ENCODE measurements around the gene C1QB.

The C1QB gene

DNA sequence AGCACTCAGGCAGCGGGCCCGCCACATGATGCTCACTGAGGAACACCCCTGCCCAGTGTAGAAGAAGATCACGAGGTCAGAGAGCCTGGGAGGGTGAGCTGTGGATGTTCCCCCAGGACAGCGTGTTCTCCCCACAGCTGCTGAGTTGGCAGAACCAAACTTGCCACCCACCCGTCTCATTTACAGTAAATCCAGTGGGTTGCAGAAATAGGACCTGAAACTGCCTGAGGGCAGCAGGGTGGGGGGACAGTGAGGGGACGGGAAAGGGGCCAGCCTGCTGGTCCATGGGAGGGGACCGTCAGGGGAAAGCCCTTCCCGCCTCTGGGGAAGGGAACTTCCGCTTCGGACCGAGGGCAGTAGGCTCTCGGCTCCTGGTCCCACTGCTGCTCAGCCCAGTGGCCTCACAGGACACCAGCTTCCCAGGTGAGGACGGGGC is at the start of gene C1QB:
C1QB (plus strand) TSS at position 356 of the 436 bp plus-strand sequence. CDS start 6,227 bp downstream, outside the sequence.
- Histone ChIP-seq H3K27me3 (ENCODE audit: control insufficient read depth, insufficient read depth, low read length) (no peaks in the 10 kb centered on the region), H3K9ac (ENCODE audit: low read depth, low read length) (no peak within 1 kb of the TSS), H3K36me3 (ENCODE audit: control insufficient read depth, insufficient read depth, low read length) (no peaks in the 10 kb centered on the region), H3K9me3 (ENCODE audit: control insufficient read depth, insufficient read depth, low read length) (no peaks in the 10 kb centered on the region), H3K4me1 (ENCODE audit: control insufficient read depth, insufficient read depth, low read length) (no peaks in the 10 kb centered on the region), H3K4me3 (ENCODE audit: low read depth, low read length) (no peak within 1 kb of the TSS)

DNA sequence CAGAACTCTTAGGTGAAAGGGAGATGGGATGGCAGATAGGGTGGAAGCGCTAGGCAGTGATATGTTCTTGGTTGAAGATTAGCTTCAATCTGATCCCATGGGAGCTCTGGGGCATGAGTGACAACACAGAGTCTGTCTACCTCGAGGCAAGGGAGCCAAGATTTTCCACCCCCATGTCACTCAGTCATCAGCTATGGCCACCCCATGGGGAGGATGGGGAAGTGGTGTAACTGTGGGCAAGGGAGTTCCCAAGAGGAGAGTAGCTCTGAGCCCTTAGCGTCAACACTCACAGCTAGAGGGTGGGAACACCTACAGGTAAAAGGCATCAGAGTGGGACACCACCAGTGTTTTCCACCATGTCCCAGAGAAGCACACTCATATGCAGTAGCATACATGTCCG is 46.9 kb upstream of the C1QB start:
- no peaks in the 10 kb centered on the region for H3K9me3 ChIP-seq (ENCODE audit: control insufficient read depth, insufficient read depth, low read length)

GRCh38 chr1:22607154-22607553 is 45.9 kb upstream of the C1QB start:
- no peaks in the 10 kb centered on the region for H3K27me3 ChIP-seq (ENCODE audit: control insufficient read depth, insufficient read depth, low read length)
- H3K4me1 ChIP-seq (ENCODE audit: control insufficient read depth, insufficient read depth, low read length), result peaks cover 2% of the 10 kb centered on the region
- H3K4me3 ChIP-seq (ENCODE audit: low read depth, low read length), result no peak overlapping the region
- no peaks in the 10 kb centered on the region for H3K9me3 ChIP-seq (ENCODE audit: control insufficient read depth, insufficient read depth, low read length)
- H3K36me3 ChIP-seq (ENCODE audit: control insufficient read depth, insufficient read depth, low read length), result no peaks in the 10 kb centered on the region
- no peak overlapping the region for H3K9ac ChIP-seq (ENCODE audit: low read depth, low read length)

More for the DNA sequence above, 46.9 kb upstream of the C1QB start:
- H3K9ac ChIP-seq (ENCODE audit: low read depth, low read length), result no peak overlapping the region
- H3K4me1 ChIP-seq (ENCODE audit: control insufficient read depth, insufficient read depth, low read length), result no peaks in the 10 kb centered on the region
- H3K4me3 ChIP-seq (ENCODE audit: low read depth, low read length), result no peak overlapping the region
- no peaks in the 10 kb centered on the region for H3K27me3 ChIP-seq (ENCODE audit: control insufficient read depth, insufficient read depth, low read length)
- H3K36me3 ChIP-seq (ENCODE audit: control insufficient read depth, insufficient read depth, low read length), result no peaks in the 10 kb centered on the region

- Histone ChIP-seq H3K27me3 (ENCODE audit: control insufficient read depth, insufficient read depth, low read length) (no peaks in the 10 kb centered on the region), H3K9ac (ENCODE audit: low read depth, low read length) (no peak overlapping the region), H3K4me1 (ENCODE audit: control insufficient read depth, insufficient read depth, low read length) (peaks cover 2% of the 10 kb centered on the region), H3K4me3 (ENCODE audit: low read depth, low read length) (no peak overlapping the region), H3K9me3 (ENCODE audit: control insufficient read depth, insufficient read depth, low read length) (no peaks in the 10 kb centered on the region), H3K36me3 (ENCODE audit: control insufficient read depth, insufficient read depth, low read length) (no peaks in the 10 kb centered on the region)
These were observed 44.7 kb upstream of the C1QB start for GRCh38 chr1:22608361-22608760.

GRCh38 chr1:22609291-22609690 is 43.7 kb upstream of the C1QB start:
- H3K9me3 ChIP-seq (ENCODE audit: control insufficient read depth, insufficient read depth, low read length), result no peaks in the 10 kb centered on the region
- H3K27me3 ChIP-seq (ENCODE audit: control insufficient read depth, insufficient read depth, low read length), result no peaks in the 10 kb centered on the region

GRCh38 chr1:22611530-22611947 is 41.5 kb upstream of the C1QB start:
- Histone ChIP-seq H3K4me1 (ENCODE audit: control insufficient read depth, insufficient read depth, low read length) (peaks cover 2% of the 10 kb centered on the region), H3K36me3 (ENCODE audit: control insufficient read depth, insufficient read depth, low read length) (no peaks in the 10 kb centered on the region), H3K9me3 (ENCODE audit: control insufficient read depth, insufficient read depth, low read length) (no peaks in the 10 kb centered on the region), H3K4me3 (ENCODE audit: low read depth, low read length) (no peak overlapping the region), H3K27me3 (ENCODE audit: control insufficient read depth, insufficient read depth, low read length) (no peaks in the 10 kb centered on the region), H3K9ac (ENCODE audit: low read depth, low read length) (no peak overlapping the region)

More at GRCh38 chr1:22609291-22609690, 43.7 kb upstream of the C1QB start:
- H3K9ac ChIP-seq (ENCODE audit: low read depth, low read length), result no peak overlapping the region
- H3K4me3 ChIP-seq (ENCODE audit: low read depth, low read length), result no peak overlapping the region
- H3K36me3 ChIP-seq (ENCODE audit: control insufficient read depth, insufficient read depth, low read length), result no peaks in the 10 kb centered on the region
- H3K4me1 ChIP-seq (ENCODE audit: control insufficient read depth, insufficient read depth, low read length), result peaks cover 2% of the 10 kb centered on the region

DNA sequence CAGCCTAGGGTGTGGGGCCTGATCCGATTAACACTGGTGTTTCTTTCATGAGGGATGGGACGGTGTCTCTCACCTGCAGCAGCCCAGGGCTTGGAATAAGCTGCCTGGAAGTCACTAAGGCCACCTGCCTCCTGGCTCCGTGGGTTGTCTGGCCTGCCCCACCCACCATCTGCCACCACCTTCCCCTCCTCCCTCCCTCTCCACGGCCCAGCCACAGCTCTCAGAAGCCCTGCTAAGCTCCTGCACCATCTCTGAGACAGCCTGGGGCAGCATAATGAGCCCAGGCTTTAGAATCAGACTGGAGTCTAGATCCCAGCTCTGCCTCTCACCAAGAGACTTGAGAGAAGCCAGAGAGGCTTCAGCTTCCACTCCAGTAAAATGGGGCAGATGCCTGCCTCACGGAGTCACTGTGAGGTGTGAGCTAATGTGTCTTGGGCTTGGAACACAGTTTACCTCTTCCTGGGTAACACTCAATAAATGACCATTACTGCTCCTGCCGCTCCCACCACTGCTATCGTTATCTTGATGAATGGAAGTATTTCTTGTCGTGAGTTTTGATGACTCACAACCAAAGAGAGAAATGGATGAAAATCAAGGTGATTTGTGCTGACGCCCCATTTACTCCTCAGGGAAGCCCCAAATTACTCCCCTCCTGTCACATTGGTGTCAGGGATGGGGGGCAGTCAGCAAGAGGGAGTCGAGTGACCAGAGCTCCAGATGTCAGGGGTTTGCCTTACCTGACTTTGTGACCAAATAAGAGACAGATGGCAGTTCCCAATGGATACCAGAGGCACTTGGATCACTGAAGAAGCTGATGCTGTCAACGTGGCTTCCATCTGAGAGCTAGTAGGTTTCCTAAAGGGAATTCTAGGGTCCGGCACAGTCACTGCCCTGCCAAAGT is 40.1 kb upstream of the C1QB start:
- Histone ChIP-seq H3K4me1 (ENCODE audit: control insufficient read depth, insufficient read depth, low read length) (peaks cover 2% of the 10 kb centered on the region), H3K9me3 (ENCODE audit: control insufficient read depth, insufficient read depth, low read length) (no peaks in the 10 kb centered on the region), H3K36me3 (ENCODE audit: control insufficient read depth, insufficient read depth, low read length) (no peaks in the 10 kb centered on the region), H3K9ac (ENCODE audit: low read depth, low read length) (no peak overlapping the region), H3K27me3 (ENCODE audit: control insufficient read depth, insufficient read depth, low read length) (no peaks in the 10 kb centered on the region), H3K4me3 (ENCODE audit: low read depth, low read length) (no peak overlapping the region)

DNA sequence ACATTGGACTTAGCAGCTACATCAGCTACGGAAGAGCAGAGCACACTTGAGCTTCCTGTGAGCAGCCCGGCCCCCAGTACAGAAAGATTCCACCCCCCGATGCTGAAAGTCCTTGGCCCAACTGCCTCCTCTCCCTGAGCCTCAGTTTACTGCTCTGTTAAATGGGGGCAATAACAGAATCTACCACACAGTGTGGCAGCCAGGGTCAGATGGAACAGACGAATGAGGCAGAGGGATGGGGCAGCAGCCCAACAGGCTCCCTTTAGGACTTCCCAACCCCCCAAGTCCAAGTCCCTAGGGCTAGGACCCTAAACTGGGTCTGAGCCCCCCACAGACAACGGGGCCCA is 39.5 kb upstream of the C1QB start:
- H3K9me3 ChIP-seq (ENCODE audit: control insufficient read depth, insufficient read depth, low read length), result no peaks in the 10 kb centered on the region
- no peaks in the 10 kb centered on the region for H3K27me3 ChIP-seq (ENCODE audit: control insufficient read depth, insufficient read depth, low read length)
- H3K36me3 ChIP-seq (ENCODE audit: control insufficient read depth, insufficient read depth, low read length), result no peaks in the 10 kb centered on the region
- no peak overlapping the region for H3K4me3 ChIP-seq (ENCODE audit: low read depth, low read length)
- no peak overlapping the region for H3K9ac ChIP-seq (ENCODE audit: low read depth, low read length)
- peaks cover 2% of the 10 kb centered on the region for H3K4me1 ChIP-seq (ENCODE audit: control insufficient read depth, insufficient read depth, low read length)

- no peaks in the 10 kb centered on the region for H3K36me3 ChIP-seq (ENCODE audit: control insufficient read depth, insufficient read depth, low read length)
- H3K4me3 ChIP-seq (ENCODE audit: low read depth, low read length), result no peak overlapping the region
- H3K4me1 ChIP-seq (ENCODE audit: control insufficient read depth, insufficient read depth, low read length), result peaks cover 2% of the 10 kb centered on the region
- no peaks in the 10 kb centered on the region for H3K27me3 ChIP-seq (ENCODE audit: control insufficient read depth, insufficient read depth, low read length)
- H3K9ac ChIP-seq (ENCODE audit: low read depth, low read length), result no peak overlapping the region
- no peaks in the 10 kb centered on the region for H3K9me3 ChIP-seq (ENCODE audit: control insufficient read depth, insufficient read depth, low read length)
These were observed 39.1 kb upstream of the C1QB start for GRCh38 chr1:22613951-22614350.

DNA sequence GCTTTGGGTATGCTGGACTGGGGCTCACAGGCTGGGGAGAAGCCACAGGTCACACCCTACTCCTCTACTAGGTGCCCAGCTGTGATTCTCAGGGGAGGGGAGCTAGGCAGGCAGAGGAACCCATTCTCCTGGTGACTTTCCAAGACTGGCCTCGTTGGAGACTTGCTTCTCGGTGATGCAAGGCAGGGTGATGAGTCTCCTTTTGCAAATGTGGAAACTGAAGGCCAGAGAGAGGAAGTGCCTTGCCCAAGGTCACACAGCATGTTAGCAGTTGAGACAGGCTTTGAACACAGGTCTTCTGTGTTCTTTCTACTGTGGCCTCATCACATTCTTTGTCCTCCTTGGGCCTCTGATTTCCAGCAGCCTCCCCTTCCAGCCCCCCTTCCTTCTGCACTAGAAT is 37.1 kb upstream of the C1QB start:
- H3K4me1 ChIP-seq (ENCODE audit: control insufficient read depth, insufficient read depth, low read length), result peaks cover 2% of the 10 kb centered on the region
- H3K9me3 ChIP-seq (ENCODE audit: control insufficient read depth, insufficient read depth, low read length), result no peaks in the 10 kb centered on the region
- no peak overlapping the region for H3K4me3 ChIP-seq (ENCODE audit: low read depth, low read length)
- no peaks in the 10 kb centered on the region for H3K36me3 ChIP-seq (ENCODE audit: control insufficient read depth, insufficient read depth, low read length)
- H3K9ac ChIP-seq (ENCODE audit: low read depth, low read length), result no peak overlapping the region
- no peaks in the 10 kb centered on the region for H3K27me3 ChIP-seq (ENCODE audit: control insufficient read depth, insufficient read depth, low read length)

- Histone ChIP-seq H3K4me3 (ENCODE audit: low read depth, low read length) (no peak overlapping the region), H3K4me1 (ENCODE audit: control insufficient read depth, insufficient read depth, low read length) (peaks cover 1% of the 10 kb centered on the region), H3K36me3 (ENCODE audit: control insufficient read depth, insufficient read depth, low read length) (no peaks in the 10 kb centered on the region), H3K9ac (ENCODE audit: low read depth, low read length) (no peak overlapping the region), H3K9me3 (ENCODE audit: control insufficient read depth, insufficient read depth, low read length) (no peaks in the 10 kb centered on the region), H3K27me3 (ENCODE audit: control insufficient read depth, insufficient read depth, low read length) (no peaks in the 10 kb centered on the region)
These were observed 36.5 kb upstream of the C1QB start for GRCh38 chr1:22616571-22616970.

GRCh38 chr1:22618056-22618455 is 35.0 kb upstream of the C1QB start:
- Histone ChIP-seq H3K36me3 (ENCODE audit: control insufficient read depth, insufficient read depth, low read length) (no peaks in the 10 kb centered on the region), H3K4me3 (ENCODE audit: low read depth, low read length) (no peak overlapping the region), H3K4me1 (ENCODE audit: control insufficient read depth, insufficient read depth, low read length) (no peaks in the 10 kb centered on the region), H3K9me3 (ENCODE audit: control insufficient read depth, insufficient read depth, low read length) (no peaks in the 10 kb centered on the region), H3K9ac (ENCODE audit: low read depth, low read length) (no peak overlapping the region), H3K27me3 (ENCODE audit: control insufficient read depth, insufficient read depth, low read length) (no peaks in the 10 kb centered on the region)
